ENCODE data around the gene HSF2.

The HSF2 gene

GRCh38 chr6:122399348-122400120 lies at the start of gene HSF2:
TSS of gene HSF2 (plus strand) at chr6:122399652. CDS start at chr6:122399738, 86 bp downstream.
- peak; percentile 97 for DNase-seq

GRCh38 chr6:122352981-122353664 lies 46.3 kb upstream of the HSF2 start:
- DNase-seq = no peak

GRCh38 chr6:122360809-122361208 lies 38.6 kb upstream of the HSF2 start:
- no peak for DNase-seq

- DNase-seq = no peak
Observed at GRCh38 chr6:122361314-122361979, 38.0 kb upstream of the HSF2 start.

- no peak for DNase-seq
Observed at GRCh38 chr6:122363769-122364483, 35.5 kb upstream of the HSF2 start.

- no peak for DNase-seq
Observed at GRCh38 chr6:122365775-122366403, 33.6 kb upstream of the HSF2 start.

- no peak for DNase-seq
Observed at GRCh38 chr6:122367171-122367570, 32.3 kb upstream of the HSF2 start.

- no peak for DNase-seq
Observed at GRCh38 chr6:122369536-122369935, 29.9 kb upstream of the HSF2 start.

- no peak for DNase-seq
Observed at GRCh38 chr6:122372647-122373046, 26.8 kb upstream of the HSF2 start.

GRCh38 chr6:122374307-122374706 lies 25.1 kb upstream of the HSF2 start:
- DNase-seq = no peak

- no peak for DNase-seq
Observed at GRCh38 chr6:122376246-122376645, 23.2 kb upstream of the HSF2 start.

GRCh38 chr6:122381494-122382265 lies 17.8 kb upstream of the HSF2 start:
- peak; percentile 77 for DNase-seq

GRCh38 chr6:122385857-122386612 lies 13.4 kb upstream of the HSF2 start:
- no peak for DNase-seq

GRCh38 chr6:122388945-122389344 lies 10.5 kb upstream of the HSF2 start:
- no peak for DNase-seq

GRCh38 chr6:122389704-122390372 lies 9.6 kb upstream of the HSF2 start:
- DNase-seq = no peak

- DNase-seq = no peak
Observed at GRCh38 chr6:122392564-122393350, 6.7 kb upstream of the HSF2 start.

- DNase-seq = no peak
Observed at GRCh38 chr6:122393351-122393896, 6.0 kb upstream of the HSF2 start.

- DNase-seq = no peak
Observed at GRCh38 chr6:122394016-122394415, 5.4 kb upstream of the HSF2 start.

GRCh38 chr6:122399055-122399347 lies 451 bp upstream of the HSF2 start:
- DNase-seq = no peak

GRCh38 chr6:122400121-122400450 lies 634 bp downstream of the HSF2 start:
- DNase-seq = no peak
